ENCODE measurements around the gene OSBPL6.
"Not testable (repeated sequence)": the region's sequence is repeated elsewhere in the genome, so short reads cannot be mapped to it uniquely, and the experiment has no call there.

OSBPL6 gene

DNA sequence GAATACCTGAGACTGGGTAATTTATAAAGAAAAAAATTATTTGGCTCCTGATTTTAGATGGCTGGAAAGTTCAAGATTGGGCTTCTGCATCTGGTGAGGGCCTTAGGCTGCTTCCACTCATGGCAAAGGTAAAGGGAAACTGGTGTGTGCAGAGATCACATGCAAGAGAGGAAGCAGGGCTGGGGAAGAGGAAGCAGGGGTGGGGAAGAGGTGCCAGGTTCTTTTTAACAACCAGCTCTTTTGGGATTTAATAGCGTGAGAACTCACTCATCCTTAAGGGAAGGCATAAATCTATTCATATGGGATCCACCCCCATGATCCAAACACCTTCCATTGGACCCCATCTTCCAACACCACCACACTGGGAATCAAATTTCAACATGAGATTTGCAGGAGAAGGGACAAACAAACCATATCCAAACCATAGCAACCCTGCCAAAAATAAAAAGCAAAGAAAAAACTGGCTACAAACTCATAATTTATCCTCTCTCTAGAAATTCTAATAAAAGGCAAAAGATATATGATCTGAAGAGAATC is 226.2 kb downstream of the OSBPL6 start:
- POLR2A ChIA-PET: interaction anchor here (0.7 to 1.5 kb wide), 2 partner anchors 8 to 30 kb away, joined by 4 read pairs; partner anchors contain the start of genes PJVK and PRKRA
- DNase-seq (ENCODE audit: extremely low spot score): no peak
- CTCF ChIA-PET: interaction anchor here (1.6 kb wide), 1 partner anchor 10 kb away, joined by 4 read pairs; no protein-coding TSS in a partner anchor
- TF ChIP-seq, protein P1, sequence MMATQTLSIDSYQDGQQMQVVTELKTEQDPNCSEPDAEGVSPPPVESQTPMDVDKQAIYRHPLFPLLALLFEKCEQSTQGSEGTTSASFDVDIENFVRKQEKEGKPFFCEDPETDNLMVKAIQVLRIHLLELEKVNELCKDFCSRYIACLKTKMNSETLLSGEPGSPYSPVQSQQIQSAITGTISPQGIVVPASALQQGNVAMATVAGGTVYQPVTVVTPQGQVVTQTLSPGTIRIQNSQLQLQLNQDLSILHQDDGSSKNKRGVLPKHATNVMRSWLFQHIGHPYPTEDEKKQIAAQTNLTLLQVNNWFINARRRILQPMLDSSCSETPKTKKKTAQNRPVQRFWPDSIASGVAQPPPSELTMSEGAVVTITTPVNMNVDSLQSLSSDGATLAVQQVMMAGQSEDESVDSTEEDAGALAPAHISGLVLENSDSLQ (IDR thresholded peaks at IDR 0.05): no peak
- TF ChIP-seq LEF1 (IDR thresholded peaks at IDR 0.05; ENCODE audit: borderline replicate concordance): no peak
- TF ChIP-seq FOXK2 (IDR thresholded peaks at IDR 0.05): no peak
- no peak for TF ChIP-seq CTBP1 (IDR thresholded peaks at IDR 0.05; ENCODE audit: borderline replicate concordance)
- no peak for TF ChIP-seq ZNF384 (IDR thresholded peaks at IDR 0.05)
- TF ChIP-seq ELF4 (IDR thresholded peaks at IDR 0.05): no peak
- no peak for TF ChIP-seq ARNT (IDR thresholded peaks at IDR 0.05)
- no peak for TF ChIP-seq SP1 (IDR thresholded peaks at IDR 0.05)
- TF ChIP-seq NFRKB (IDR thresholded peaks at IDR 0.05): no peak
- TF ChIP-seq HDGF (IDR thresholded peaks at IDR 0.05; ENCODE audit: borderline replicate concordance): no peak

DNA sequence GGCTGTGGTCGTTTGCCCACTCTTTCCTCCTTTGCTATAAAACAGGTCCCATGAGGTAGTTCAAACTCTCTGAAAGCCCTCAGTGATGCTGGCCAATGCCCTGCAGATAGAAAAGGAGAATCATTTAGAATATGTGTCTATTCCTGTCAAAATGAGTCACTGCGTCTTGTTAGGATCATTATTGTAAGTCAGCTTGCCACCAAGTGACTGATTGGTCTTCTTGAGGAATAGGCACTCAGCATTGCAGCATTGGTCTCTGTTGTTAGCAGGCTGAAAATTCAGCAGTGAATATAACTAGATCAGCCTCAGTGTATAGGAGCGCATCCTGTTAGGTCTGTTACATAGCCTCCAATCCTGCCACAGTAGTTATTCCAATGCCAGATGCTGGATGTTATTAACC is 227.8 kb downstream of the OSBPL6 start:
- no peak for DNase-seq (ENCODE audit: extremely low spot score)
- POLR2A ChIA-PET: no interaction called here
- TF ChIP-seq ELF4 (IDR thresholded peaks at IDR 0.05): no peak
- TF ChIP-seq ZNF384 (IDR thresholded peaks at IDR 0.05): no peak
- no peak for TF ChIP-seq L3MBTL2 (conservative IDR thresholded peaks at IDR 0.05)
- no peak for TF ChIP-seq HDGF (IDR thresholded peaks at IDR 0.05; ENCODE audit: borderline replicate concordance)
- no peak for TF ChIP-seq LEF1 (IDR thresholded peaks at IDR 0.05; ENCODE audit: borderline replicate concordance)
- CTCF ChIA-PET: no interaction called here

DNA sequence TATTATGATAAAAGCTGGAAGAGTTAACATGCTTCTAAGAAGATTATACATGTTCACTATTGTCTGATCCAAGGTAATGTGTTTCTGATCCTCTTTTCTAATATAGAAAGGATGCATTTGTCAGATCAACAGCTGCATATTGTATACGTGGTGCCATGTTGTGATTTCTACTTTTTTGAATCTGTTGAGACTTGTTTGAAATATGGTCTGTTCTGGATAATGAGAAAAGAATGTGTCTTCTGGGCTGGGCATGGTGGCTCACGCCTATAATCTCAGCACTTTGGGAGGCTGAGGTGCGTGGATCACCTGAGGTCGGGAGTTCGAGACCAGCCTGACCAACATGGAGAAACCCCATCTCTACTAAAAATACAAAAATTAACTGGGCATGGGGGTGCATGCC is 229.4 kb downstream of the OSBPL6 start:
- POLR2A ChIA-PET; CTCF ChIA-PET; DNase-seq (ENCODE audit: extremely low spot score): not testable (repeated sequence)

DNA sequence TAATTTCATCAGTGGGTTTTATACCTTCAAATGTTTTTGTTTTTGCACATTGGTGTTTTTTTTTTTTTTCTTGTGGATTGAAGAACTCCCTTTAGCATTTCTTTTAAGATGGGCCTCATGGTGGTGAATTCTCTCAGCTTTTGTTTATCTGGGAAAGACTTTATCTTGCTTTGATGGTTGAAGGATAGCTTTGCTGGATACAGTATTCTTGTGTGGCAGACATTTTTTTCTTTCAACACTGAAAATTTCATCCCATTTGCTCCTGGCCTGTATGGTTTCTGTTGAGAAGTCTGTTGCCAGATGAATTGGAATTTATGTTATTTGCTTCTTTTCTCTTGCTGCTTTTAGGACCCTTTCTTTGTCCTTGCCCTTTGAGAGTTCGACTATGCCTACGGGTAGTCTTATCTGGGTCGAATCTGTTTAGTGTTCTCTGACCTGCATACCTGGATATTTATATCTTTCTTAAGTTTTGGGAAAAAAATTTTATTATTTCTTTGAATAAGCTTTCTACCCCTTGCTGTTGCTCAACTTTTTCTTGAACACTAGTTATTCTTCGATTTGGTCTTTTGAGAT is 231.0 kb downstream of the OSBPL6 start:
- DNase-seq (ENCODE audit: extremely low spot score): no peak
- ChIA-PET CTCF (interaction anchor here (0.7 kb wide), 2 partner anchors 26 to 450 kb away, joined by 3 to 4 read pairs; partner anchors contain the start of genes PJVK and PRKRA), POLR2A (no interaction called here)
- TF ChIP-seq FOXK2 (IDR thresholded peaks at IDR 0.05) (no peak), LEF1 (IDR thresholded peaks at IDR 0.05; ENCODE audit: borderline replicate concordance) (no peak), FOXA1 (IDR thresholded peaks at IDR 0.05) (no peak), BHLHE40 (IDR thresholded peaks at IDR 0.05; ENCODE audit: borderline replicate concordance) (no peak), SUZ12 (IDR thresholded peaks at IDR 0.05) (no peak), TARDBP (IDR thresholded peaks at IDR 0.05) (no peak), FOXM1 (IDR thresholded peaks at IDR 0.05; ENCODE audit: borderline replicate concordance) (no peak), ARNT (IDR thresholded peaks at IDR 0.05) (no peak)
- TF ChIP-seq, protein P1 (IDR thresholded peaks at IDR 0.05): no peak

DNA sequence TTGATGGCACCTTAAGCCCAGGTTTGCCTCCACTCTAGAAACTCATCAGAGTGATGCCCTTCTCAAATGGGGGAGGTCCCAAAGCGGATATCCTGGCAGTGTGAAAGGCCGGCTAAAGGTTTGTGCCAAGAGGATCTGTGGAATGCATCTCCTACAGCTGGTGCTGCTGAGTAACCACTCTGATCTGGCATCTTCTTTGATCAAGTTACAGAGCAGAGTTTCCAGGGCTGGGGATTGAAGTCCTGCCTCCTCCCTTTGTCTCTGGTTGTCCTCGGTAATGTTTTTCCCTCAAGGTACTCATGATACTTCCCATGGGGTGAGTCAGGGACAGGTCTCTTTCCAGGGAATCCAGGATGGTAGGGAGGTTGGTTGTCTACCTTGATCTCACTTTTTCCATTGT is 232.1 kb downstream of the OSBPL6 start:
- TF ChIP-seq FOXK2 (IDR thresholded peaks at IDR 0.05) (no peak), ELF4 (IDR thresholded peaks at IDR 0.05) (no peak), ARNT (IDR thresholded peaks at IDR 0.05) (no peak), L3MBTL2 (conservative IDR thresholded peaks at IDR 0.05) (no peak), BHLHE40 (IDR thresholded peaks at IDR 0.05; ENCODE audit: borderline replicate concordance) (no peak), SP1 (IDR thresholded peaks at IDR 0.05) (no peak), TARDBP (IDR thresholded peaks at IDR 0.05) (no peak), CTBP1 (IDR thresholded peaks at IDR 0.05; ENCODE audit: borderline replicate concordance) (no peak), NFRKB (IDR thresholded peaks at IDR 0.05) (no peak), FOXA1 (IDR thresholded peaks at IDR 0.05) (no peak), SUZ12 (IDR thresholded peaks at IDR 0.05) (no peak), HDGF (IDR thresholded peaks at IDR 0.05; ENCODE audit: borderline replicate concordance) (no peak), ZNF384 (IDR thresholded peaks at IDR 0.05) (no peak)
- TF ChIP-seq, protein P1 (IDR thresholded peaks at IDR 0.05): no peak
- DNase-seq (ENCODE audit: extremely low spot score): no peak
- ChIA-PET CTCF (interaction anchor here (0.5 kb wide), 1 partner anchor 37 kb away, joined by 3 read pairs; no protein-coding TSS in a partner anchor), POLR2A (interaction anchor here (1.0 kb wide), 1 partner anchor 25 kb away, joined by 3 read pairs; the partner anchor contains the start of genes PJVK and PRKRA)

DNA sequence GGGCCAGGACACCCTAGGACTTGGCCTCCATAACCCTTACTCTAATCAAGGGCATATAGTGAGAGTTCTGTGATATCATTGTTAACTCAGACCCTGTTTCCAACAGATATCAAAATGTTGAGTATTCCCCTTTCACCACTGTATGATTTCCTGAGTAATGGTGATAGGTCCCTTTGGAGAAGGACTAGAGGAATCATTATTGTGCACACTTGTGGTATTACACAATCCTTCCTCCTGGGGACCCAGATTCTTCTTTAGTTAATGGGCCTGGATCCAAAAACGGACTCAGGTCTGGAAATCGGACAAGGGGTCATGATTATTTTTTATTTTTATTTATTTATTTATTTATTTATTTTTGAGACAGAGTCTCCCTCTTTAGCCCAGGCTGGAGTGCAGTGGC is 233.1 kb downstream of the OSBPL6 start:
- ChIA-PET CTCF (interaction anchor here (2.0 kb wide), 1 partner anchor 13 kb away, joined by 10 read pairs; no protein-coding TSS in a partner anchor), POLR2A (interaction anchor here (1.0 to 1.9 kb wide), 3 partner anchors 13 to 24 kb away, joined by 3 to 13 read pairs (median 8); partner anchors contain the start of genes PJVK and PRKRA)

More for the DNA sequence above, 233.1 kb downstream of the OSBPL6 start:
- no peak for DNase-seq (ENCODE audit: extremely low spot score)
- TF ChIP-seq ZNF384 (IDR thresholded peaks at IDR 0.05) (no peak), BHLHE40 (IDR thresholded peaks at IDR 0.05; ENCODE audit: borderline replicate concordance) (no peak), HDGF (IDR thresholded peaks at IDR 0.05; ENCODE audit: borderline replicate concordance) (no peak), NFRKB (IDR thresholded peaks at IDR 0.05) (no peak), FOXK2 (IDR thresholded peaks at IDR 0.05) (no peak), CTBP1 (IDR thresholded peaks at IDR 0.05; ENCODE audit: borderline replicate concordance) (no peak), ELF4 (IDR thresholded peaks at IDR 0.05) (no peak), LEF1 (IDR thresholded peaks at IDR 0.05; ENCODE audit: borderline replicate concordance) (no peak), SP1 (IDR thresholded peaks at IDR 0.05) (no peak), SUZ12 (IDR thresholded peaks at IDR 0.05) (no peak), ARNT (IDR thresholded peaks at IDR 0.05) (no peak), TARDBP (IDR thresholded peaks at IDR 0.05) (no peak), FOXM1 (IDR thresholded peaks at IDR 0.05; ENCODE audit: borderline replicate concordance) (no peak), L3MBTL2 (conservative IDR thresholded peaks at IDR 0.05) (no peak), FOXA1 (IDR thresholded peaks at IDR 0.05) (no peak)
- TF ChIP-seq, protein P1 (IDR thresholded peaks at IDR 0.05): no peak
